ENCODE results near the gene VPS52.

VPS52 gene

GRCh38 chr6:33236328-33236727, 35.3 kb downstream of the VPS52 start:
- H3K9me3 ChIP-seq (ENCODE audit: control insufficient read depth, insufficient read depth, low read depth, low read length): no peaks in the 10 kb centered on the region
- no peak overlapping the region for H3K4me3 ChIP-seq (ENCODE audit: low read depth, low read length)
- no peak overlapping the region for H3K27ac ChIP-seq (ENCODE audit: extremely low read depth, low read depth, low read length)
- ChIA-PET CTCF (interaction anchor here (0.6 to 2.8 kb wide), 4 partner anchors 12 to 110 kb away, joined by 3 to 12 read pairs (median 4); no protein-coding TSS in a partner anchor), POLR2A (interaction anchor here (0.7 to 0.9 kb wide), 2 partner anchors 8 to 10 kb away, joined by 3 to 7 read pairs; no protein-coding TSS in a partner anchor)
- no peak for TF ChIP-seq ZNF792 (tag by site-specific recombination; IDR thresholded peaks at IDR 0.05)
- TF ChIP-seq ZNF426 (tag by site-specific recombination; IDR thresholded peaks at IDR 0.05): no peak
- TF ChIP-seq ZNF571 (tag by site-specific recombination; IDR thresholded peaks at IDR 0.05): no peak
- no peak for TF ChIP-seq TCF7L2 (IDR thresholded peaks at IDR 0.05; ENCODE audit: borderline replicate concordance, low read depth, low read length)
- TF ChIP-seq BCL11B (tag by site-specific recombination; IDR thresholded peaks at IDR 0.05; ENCODE audit: low read depth): no peak
- TF ChIP-seq ZNF223 (tag by site-specific recombination; IDR thresholded peaks at IDR 0.05): no peak
- TF ChIP-seq PBX3 (CRISPR knock-in tag; IDR thresholded peaks at IDR 0.05): no peak
- TF ChIP-seq SALL2 (tag by site-specific recombination; IDR thresholded peaks at IDR 0.05; ENCODE audit: borderline replicate concordance): no peak
- no peak for TF ChIP-seq ZNF24 (tag by site-specific recombination; IDR thresholded peaks at IDR 0.05)
- no peak for TF ChIP-seq ZNF626 (tag by site-specific recombination; IDR thresholded peaks at IDR 0.05)
- TF ChIP-seq ZNF280D (tag by site-specific recombination; IDR thresholded peaks at IDR 0.05): no peak
- TF ChIP-seq TRIM28 (IDR thresholded peaks at IDR 0.05; ENCODE audit: borderline replicate concordance, low read length): no peak
- TF ChIP-seq EGR2 (tag by site-specific recombination; IDR thresholded peaks at IDR 0.05; ENCODE audit: low read depth): no peak
- no peaks in the 10 kb centered on the region for H3K36me3 ChIP-seq (ENCODE audit: control insufficient read depth in 2 of 2, insufficient read depth in 1 of 2, low read length in 2 of 2)
- peaks cover 6% of the 10 kb centered on the region for H3K4me1 ChIP-seq (ENCODE audit: control insufficient read depth, insufficient read depth, low read length)

- Histone ChIP-seq H3K36me3 (ENCODE audit: control insufficient read depth in 2 of 2, insufficient read depth in 1 of 2, low read length in 2 of 2) (no peaks in the 10 kb centered on the region), H3K9me3 (ENCODE audit: control insufficient read depth, insufficient read depth, low read depth, low read length) (no peaks in the 10 kb centered on the region), H3K27ac (ENCODE audit: extremely low read depth, low read depth, low read length) (peak overlapping the region; percentile 9; the same call in 1 of the 2 replicates), H3K4me1 (ENCODE audit: control insufficient read depth, insufficient read depth, low read length) (peaks cover 6% of the 10 kb centered on the region), H3K4me3 (ENCODE audit: low read depth, low read length) (no peak overlapping the region)
- POLR2A ChIA-PET: interaction anchor here (0.9 kb wide), 1 partner anchor 9 kb away, joined by 3 read pairs; no protein-coding TSS in a partner anchor
- CTCF ChIA-PET: interaction anchor here (0.6 to 2.8 kb wide), 5 partner anchors 13 to 453 kb away, joined by 3 to 12 read pairs (median 5); no protein-coding TSS in a partner anchor
- TF ChIP-seq ZNF174 (tag by site-specific recombination; IDR thresholded peaks at IDR 0.05) (no peak), ZNF423 (tag by site-specific recombination; IDR thresholded peaks at IDR 0.05) (peak; percentile 21; the same call in 1 of the 2 replicates), ZNF692 (tag by site-specific recombination; IDR thresholded peaks at IDR 0.05) (no peak), ZNF501 (tag by site-specific recombination; IDR thresholded peaks at IDR 0.05) (no peak), KLF17 (tag by site-specific recombination; IDR thresholded peaks at IDR 0.05) (no peak), ZNF398 (tag by site-specific recombination; IDR thresholded peaks at IDR 0.05) (peak; percentile 95), PRDM10 (tag by site-specific recombination; IDR thresholded peaks at IDR 0.05) (peak; percentile 76)
These were observed 36.4 kb downstream of the VPS52 start for GRCh38 chr6:33235221-33235634.
